Neural cell (in vitro differentiated cells): Measurements from ENCODE around the gene SETBP1.

ENCODE experiments used
- EZH2 ChIP-seq: fragments of 200-600, 300-800 bp; shearing (Covaris generic), sonication (generic); IDR thresholded peaks from 2 replicates; pipeline ENCODE4 v1.6.1; 2014; ENCODE audit warnings: antibody characterized with exemption, low read length, borderline replicate concordance, mild to moderate bottlenecking; ENCODE audit not compliant: insufficient read depth, poor library complexity, severe bottlenecking
- POLR2AphosphoS5 ChIP-seq: IDR thresholded peaks from 2 replicates; pipeline ENCODE4 v1.6.1; 2012
- TF ChIP-seq, protein P1 (sequence below): fragments of 450-650 bp; IDR thresholded peaks from 2 replicates; pipeline ENCODE4 v1.5.1; 2014; ENCODE audit warnings: antibody characterized with exemption, mild to moderate bottlenecking, moderate library complexity; ENCODE audit not compliant: poor library complexity, severe bottlenecking

- TF ChIP-seq POLR2AphosphoS5 (no peak), EZH2 (no peak)
- TF ChIP-seq, protein P1, sequence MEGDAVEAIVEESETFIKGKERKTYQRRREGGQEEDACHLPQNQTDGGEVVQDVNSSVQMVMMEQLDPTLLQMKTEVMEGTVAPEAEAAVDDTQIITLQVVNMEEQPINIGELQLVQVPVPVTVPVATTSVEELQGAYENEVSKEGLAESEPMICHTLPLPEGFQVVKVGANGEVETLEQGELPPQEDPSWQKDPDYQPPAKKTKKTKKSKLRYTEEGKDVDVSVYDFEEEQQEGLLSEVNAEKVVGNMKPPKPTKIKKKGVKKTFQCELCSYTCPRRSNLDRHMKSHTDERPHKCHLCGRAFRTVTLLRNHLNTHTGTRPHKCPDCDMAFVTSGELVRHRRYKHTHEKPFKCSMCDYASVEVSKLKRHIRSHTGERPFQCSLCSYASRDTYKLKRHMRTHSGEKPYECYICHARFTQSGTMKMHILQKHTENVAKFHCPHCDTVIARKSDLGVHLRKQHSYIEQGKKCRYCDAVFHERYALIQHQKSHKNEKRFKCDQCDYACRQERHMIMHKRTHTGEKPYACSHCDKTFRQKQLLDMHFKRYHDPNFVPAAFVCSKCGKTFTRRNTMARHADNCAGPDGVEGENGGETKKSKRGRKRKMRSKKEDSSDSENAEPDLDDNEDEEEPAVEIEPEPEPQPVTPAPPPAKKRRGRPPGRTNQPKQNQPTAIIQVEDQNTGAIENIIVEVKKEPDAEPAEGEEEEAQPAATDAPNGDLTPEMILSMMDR = no peak
Observed at GRCh38 chr18:45061359-45061758, 380.7 kb downstream of the SETBP1 start.
